GM21360 (cell line): ENCODE data around the gene IGFBP1.
"Not testable (repeated sequence)": the region's sequence is repeated elsewhere in the genome, so short reads cannot be mapped to it uniquely, and the experiment has no call there.

ENCODE experiments used
- ATAC-seq: cut with Tn5 transposase; IDR thresholded peaks from one replicate; pipeline ENCODE4 v1.9.1; 2021; ENCODE audit warnings: mild to moderate bottlenecking, moderate library complexity; ENCODE audit not compliant: unreplicated experiment

IGFBP1 gene

DNA sequence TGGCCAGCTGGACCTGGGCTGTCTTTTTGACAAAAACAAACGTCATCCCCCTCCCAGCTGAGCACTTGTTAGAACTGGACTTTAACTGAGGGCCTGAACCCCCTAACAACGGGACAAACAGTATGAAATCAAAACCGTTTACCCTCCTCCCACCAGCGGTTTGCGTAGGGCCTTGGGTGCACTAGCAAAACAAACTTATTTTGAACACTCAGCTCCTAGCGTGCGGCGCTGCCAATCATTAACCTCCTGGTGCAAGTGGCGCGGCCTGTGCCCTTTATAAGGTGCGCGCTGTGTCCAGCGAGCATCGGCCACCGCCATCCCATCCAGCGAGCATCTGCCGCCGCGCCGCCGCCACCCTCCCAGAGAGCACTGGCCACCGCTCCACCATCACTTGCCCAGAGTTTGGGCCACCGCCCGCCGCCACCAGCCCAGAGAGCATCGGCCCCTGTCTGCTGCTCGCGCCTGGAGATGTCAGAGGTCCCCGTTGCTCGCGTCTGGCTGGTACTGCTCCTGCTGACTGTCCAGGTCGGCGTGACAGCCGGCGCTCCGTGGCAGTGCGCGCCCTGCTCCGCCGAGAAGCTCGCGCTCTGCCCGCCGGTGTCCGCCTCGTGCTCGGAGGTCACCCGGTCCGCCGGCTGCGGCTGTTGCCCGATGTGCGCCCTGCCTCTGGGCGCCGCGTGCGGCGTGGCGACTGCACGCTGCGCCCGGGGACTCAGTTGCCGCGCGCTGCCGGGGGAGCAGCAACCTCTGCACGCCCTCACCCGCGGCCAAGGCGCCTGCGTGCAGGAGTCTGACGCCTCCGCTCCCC lies at the start of gene IGFBP1:
TSS of gene IGFBP1 (plus strand) at position 304 of the 808 bp plus-strand sequence. CDS start at position 469, 165 bp downstream.
- no peak for ATAC-seq

DNA sequence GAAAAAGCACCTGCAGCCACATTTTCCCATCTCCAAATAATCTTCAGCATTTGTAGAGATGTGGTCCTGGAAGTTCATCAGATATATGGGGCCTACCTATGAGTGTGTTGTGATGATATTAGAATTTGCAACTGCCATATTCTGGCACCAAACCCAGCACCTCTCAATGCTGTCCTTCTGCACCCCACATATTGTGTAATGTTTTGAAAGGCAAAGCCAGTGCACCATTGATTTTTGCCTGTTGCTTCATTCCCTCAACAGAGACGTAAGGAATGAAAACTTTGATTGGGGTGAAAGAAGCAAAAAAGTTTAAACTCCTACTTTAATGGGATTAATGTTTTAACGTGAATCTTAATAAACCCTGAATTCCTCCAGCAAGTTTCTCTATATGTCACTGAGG lies 49.4 kb upstream of the IGFBP1 start:
- ATAC-seq, result not testable (repeated sequence)

DNA sequence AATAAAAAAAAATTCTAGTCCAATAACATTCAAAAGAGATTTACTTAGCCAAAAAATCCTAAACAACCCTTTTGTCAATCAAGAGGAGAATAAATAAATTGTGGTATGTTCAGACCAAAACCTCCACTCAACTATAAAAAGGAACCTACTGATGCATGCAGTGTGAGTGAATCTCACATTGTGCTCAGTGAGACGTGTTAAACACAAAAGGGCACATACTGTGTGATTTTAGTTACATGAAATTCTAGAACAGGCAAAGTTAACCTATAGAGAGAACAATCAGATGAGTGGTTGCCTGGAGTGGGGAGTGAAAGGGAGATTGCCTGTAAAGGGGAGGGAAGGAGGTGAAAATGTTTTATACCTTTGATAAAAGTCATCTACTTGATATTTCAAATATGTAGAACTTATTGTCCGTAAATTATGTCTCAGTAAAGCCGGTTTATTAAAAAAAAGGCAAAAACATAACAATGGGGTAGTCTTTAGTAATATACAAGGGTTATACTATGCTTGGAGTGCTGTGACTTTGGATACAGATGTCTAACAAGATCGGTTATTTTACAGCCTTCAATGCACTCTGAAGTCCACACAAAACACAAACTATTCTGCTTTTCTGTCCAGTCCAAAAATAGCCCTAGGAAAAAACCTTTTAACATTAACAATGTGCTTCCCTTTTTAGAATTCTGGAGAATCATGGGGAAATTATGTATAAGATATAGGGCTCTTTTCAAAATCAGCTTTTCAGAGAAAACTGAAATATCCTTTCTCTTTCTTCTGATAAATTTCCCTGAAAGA lies 46.2 kb upstream of the IGFBP1 start:
- ATAC-seq, result peak; percentile 75

DNA sequence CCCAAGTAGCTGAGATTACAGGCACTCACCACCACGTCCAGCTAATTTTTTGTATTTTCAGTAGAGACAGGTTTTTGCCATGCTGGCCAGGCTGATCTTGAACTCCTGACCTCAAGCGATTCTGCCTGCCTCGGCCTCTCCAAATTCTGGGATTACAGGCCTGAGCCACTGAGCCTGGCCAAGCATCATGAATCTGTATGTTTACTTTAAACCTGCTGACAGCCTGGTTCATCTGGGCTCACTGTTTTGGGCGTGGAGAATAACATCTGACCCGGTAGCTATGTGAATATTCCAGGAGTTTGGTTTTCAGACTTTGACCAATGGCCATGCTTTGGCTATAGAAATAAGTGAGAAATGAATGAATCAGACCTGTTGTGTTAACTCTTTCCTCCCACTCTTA lies 41.8 kb upstream of the IGFBP1 start:
- not testable (repeated sequence) for ATAC-seq

DNA sequence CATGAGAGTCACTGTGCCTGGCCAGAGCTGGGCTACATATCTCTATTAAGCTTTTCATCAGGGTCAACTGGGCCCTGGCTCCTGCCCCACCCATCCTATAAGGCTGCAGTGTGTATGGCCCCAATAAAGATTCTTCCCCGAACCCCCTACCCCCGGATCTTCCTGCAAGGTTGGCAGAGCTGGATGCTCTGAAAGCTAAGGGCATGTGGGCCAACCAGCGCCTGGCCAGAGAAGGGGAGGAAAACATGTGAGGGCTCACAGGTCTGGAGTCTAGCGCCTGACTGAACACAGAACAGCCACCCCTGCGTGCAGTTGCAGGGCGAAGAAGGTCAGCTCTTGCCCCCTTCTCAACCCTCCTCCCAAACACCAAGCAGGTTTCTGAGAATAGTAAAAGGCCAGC lies 39.6 kb upstream of the IGFBP1 start:
- not testable (repeated sequence) for ATAC-seq

DNA sequence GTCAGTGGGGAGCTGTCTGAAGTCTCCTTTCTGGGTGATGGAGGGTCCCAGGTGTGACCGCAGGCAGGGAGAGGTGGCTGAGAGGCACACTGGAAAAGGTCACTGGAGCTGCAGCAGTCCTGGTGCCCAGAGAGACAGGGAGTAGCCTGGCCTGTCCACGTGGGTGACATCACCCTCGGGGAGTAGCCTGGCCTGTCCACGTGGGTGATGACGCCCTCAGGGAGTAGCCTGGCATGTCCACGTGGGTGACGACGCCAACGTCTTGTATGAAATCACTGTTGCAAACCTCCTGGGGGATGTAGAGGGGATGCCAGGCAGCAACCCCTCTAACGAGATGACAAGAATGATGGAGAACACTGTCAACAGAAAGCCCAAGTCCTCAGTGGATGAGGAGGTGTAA lies 35.3 kb upstream of the IGFBP1 start:
- not testable (repeated sequence) for ATAC-seq

DNA sequence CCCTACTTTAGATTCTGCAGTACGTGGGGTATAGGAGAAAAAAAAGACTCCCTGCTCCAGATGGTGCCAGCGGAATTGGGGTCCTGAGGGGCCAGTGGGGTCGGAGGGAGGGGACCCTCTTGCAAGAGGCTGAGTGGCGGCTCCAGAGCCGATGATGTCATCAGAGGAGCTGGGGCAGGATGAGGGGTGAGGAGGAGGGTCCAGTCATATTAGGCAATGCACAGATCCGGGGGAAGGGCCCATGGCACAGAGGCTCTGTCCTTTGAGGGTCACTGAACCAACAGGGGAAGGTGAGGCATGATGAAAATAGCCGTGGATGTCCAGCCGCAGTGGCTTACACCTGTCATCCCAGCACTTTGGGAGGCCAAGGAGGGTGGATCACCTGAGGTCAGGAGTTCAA lies 34.8 kb upstream of the IGFBP1 start:
- not testable (repeated sequence) for ATAC-seq

DNA sequence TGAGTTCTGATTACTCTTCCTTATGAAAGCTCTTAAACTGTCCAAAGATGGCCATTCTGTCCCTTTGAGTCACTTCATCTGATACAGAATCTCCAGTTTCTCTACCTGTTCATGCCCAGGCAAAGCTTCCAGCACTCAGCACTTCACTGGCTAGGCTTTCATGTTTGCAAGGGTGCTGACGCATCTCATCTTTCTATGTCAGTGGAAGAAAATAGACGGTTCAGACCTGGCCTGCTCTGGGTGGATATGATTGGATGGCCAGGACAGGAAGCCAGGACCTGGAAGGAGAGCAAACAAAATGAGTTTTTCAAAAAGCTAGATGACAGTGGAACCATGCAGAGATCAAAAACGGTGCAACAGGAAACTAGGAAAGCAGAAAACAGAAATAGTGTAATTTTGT lies 32.6 kb upstream of the IGFBP1 start:
- not testable (repeated sequence) for ATAC-seq

DNA sequence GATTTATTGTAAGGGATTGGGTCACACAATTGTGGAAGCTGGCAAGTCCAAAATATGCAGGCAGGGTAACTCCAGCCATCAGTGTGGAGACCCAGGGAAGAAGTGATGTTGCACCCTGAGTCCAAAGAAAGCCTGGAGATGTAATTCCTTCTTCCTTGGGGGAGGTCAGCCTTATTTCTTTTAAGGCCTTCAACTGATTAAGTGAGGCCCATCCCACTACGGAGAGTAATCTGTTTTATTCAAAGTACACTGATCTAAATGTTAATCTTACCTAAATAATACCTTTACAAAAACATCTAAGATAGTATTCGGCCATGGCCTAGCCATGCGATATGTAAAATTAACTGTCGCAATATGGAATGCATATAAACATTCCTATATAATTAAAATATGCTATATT lies 31.4 kb upstream of the IGFBP1 start:
- ATAC-seq, result not testable (repeated sequence)

DNA sequence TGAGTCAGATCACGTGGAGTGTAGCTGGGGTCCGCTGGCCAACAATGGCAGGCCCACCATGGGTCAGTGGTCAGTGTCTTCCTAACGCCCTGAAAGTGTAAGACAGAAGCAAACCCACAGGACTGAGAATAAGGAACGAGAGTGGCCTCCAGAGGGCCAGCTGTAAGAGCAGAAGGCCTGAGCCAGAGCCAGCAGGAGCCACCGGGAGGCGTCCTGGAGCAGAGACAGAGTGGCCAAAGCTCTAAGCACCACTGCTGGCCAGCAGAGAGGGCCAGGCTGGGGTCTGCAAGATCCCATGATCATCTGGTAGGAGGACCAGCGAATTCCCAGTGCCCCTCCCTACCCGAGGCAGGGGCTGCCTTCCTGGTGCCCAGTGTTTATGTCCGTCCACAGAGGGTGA lies 24.6 kb upstream of the IGFBP1 start:
- ATAC-seq, result no peak

DNA sequence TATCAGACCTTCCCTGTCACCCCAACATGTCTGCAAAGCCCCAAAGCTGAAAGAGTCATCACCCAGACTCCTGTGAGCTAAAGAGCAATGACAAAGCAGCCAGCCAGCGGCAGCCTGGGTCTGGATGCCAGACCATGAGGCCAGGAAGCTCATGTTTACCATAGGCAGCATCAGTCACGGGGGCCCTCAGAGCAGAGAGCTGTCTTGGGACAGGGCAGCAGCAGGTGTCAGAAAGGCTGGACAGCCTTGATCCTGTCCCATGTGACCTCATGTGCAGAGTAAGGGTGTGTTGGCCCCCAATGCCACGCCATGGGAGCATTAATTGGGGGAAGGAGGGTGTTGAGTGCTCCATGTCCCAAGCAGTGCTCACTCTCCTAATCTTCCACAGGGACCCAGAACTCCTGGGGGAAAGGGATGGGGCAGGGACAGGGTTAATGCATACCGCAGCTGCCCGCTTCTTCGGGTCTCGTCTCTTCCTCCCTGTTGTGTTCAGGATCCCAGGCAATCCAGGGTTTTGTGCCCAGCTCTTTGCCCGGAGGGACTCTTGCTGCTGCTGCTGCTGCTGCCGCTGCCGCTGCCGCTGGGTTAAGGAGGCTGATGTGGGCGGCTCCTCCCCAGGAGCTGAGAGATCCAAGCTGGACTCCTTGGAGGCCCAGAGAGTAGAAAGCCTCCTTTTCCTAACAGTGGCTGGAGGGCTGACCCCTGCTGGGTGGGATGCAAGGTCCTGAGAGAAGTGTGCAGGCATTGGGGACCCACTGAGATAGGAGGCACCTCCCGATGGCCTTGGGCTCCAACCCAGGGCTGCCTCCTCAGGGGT lies 22.5 kb upstream of the IGFBP1 start:
- ATAC-seq, result no peak

DNA sequence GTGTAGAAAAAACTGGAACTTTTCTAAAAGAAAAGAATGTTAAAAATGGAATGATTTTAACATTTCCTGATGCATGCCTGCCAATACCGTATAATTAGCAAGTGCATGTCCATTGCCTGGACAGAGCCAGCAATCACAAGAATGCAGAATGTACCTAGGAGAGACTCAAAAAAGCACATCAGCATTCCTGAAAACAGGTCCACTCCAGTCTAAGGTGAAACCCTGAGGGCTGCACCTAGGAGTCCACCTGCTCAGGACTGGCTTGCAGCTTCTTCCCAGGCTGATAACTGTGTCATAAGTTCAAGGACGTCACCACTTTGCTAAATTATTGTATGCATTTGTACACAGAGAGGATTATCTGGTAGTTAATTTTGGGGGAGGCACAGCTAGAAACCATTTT lies 20.8 kb upstream of the IGFBP1 start:
- ATAC-seq, result no peak

DNA sequence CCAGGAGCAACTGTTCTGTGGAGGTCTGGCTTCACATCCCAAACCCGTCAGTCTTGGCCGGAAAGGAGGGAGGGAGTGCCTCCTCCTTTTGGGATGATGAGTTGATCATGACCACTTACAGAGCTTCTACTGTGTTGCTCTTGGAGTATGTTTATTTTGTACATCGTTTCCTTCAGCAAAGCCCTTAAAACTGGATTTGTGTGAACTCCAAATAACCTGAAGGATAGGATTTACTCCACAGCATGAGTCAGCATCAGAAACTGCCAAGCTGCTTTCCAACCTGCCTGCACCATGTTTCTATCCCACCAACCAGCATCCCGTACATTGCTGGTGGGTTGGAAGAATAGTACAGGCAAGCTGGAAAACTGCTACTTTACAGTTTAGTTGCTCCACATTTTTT lies 18.9 kb upstream of the IGFBP1 start:
- ATAC-seq, result no peak

DNA sequence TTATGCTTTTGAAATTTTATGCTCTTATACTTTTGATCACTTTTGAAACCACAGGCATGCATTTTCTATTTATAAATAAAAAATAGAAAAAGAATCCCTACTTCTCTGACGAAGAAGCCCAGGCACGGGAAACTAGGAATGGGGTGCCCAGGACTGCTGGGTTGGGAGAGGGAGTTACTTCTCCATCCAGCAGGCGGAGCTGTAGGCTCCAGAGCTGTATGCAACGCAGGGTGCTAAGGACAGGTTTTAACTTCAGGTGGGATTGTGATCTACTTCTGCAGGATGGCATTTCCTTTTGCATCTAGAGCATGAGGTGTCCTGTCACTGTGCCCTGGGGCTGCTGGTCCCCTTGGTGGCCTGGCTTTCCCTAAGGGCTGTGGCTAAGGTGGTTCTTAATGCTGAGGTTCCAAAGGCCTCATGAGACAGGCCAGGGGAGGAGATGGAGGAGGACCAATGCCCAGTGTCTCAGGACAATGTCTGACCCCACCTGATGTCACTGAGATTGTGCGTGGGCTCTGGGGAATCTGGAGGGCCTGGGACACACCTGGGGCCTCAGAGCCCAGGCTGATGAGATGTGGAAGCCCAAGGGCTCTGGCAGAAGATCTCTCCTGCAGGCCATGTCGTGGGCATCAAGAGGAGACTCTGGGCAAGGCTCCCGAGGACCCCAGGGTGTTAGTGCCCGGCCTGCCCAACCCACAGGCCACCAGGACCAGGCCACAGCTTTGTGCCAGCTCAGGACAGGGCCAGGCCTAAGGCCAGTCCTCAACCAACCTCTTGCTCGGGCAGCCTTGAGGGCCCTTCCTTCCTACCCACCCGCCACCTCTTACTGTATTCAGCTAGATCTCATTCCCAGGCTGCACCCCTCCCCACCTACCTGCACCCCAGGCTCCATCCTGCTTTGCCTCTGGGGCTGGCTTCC lies 15.9 kb upstream of the IGFBP1 start:
- no peak for ATAC-seq

DNA sequence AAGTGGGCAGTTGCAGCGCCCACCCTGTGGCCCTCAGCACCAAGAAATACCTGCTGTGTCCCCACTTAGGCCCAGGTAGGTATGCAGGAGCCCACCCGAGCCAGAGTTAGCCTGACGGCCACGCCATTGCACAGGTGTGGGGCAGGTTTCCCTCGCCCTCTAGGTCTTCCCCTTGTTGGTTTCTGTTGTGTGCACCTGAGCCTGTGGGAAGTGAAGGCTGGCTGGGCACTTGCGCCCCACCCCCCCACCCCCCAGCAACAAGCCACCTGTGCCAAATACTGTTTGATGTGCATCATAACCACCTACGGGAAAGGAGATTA lies 15.3 kb upstream of the IGFBP1 start, which contains the start of gene CCDC201:
TSS of gene CCDC201 (minus strand) at position 48 of the 320 bp plus-strand sequence. CDS start 75 bp downstream, outside the sequence.
- ATAC-seq, result no peak

DNA sequence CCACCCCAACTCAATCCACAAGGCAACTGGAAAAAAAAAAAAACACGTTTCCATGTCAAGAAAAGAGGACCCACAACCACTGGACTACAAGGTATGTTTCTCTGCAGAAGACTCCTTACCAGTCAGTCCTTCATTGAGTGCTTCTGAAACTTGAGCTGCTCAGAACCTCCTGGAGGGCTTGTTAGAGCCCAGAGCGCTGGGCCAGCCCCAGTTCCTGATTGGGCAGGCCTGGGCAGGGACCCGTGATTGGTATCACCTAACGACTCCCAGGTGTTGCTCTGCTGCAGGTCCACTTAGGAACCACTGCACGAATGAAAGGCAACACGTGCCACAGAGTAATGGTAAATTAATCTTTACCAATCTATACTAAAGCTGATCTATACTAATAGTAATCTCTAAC lies 14.9 kb upstream of the IGFBP1 start:
- no peak for ATAC-seq

DNA sequence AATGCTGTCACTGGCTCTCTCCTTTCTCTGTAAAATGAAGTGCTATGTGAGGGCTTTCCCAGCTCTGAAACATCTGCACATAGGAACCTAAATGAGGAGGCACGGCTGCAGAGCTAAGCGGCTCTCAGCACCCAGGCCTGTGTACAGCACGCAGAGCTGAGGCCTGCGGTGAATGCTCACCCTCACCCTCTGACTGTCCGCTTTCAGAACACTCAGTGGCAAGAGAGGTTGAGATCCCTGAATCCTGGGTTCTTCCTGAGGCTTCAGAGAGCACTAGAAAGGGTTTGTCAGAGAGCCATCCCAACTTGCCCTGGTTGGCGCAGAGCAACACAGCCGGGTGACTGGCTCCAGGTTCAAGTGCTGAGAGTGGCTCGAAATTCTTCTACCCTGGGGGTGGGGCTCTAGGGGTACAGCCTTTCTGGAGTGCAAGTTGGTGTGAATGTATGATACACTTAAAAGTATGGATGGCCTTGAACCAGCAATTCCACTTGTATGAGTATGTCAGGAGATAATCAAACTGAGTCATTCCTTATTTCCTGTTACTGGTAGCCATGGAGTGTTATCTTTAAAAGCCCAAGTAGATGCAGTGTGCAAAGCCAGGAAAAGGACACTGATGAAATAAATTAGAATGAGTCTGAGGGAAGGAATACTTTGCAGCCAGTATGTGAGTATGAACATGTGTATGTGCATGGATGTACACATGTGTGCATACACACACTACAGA lies 13.7 kb upstream of the IGFBP1 start:
- no peak for ATAC-seq

DNA sequence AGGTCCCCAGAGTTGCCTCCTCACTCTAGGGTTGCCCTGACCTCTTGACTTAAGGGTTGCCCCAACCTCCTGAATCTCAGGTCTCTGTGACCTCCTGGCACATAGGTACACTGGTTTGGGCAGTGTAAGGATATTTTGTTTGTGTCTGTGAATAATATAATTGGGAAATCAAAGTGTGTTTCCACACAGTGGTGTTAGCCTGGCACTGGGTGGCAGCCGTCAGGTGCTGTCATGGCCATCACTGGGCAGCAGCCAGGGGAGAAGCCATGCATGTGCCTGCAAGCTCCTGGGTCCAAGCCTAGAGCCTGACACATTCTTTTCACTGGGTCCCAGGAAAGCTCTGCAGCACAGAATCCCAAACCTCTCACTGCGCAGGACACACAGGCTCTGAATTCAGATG lies 11.8 kb upstream of the IGFBP1 start:
- ATAC-seq, result no peak

DNA sequence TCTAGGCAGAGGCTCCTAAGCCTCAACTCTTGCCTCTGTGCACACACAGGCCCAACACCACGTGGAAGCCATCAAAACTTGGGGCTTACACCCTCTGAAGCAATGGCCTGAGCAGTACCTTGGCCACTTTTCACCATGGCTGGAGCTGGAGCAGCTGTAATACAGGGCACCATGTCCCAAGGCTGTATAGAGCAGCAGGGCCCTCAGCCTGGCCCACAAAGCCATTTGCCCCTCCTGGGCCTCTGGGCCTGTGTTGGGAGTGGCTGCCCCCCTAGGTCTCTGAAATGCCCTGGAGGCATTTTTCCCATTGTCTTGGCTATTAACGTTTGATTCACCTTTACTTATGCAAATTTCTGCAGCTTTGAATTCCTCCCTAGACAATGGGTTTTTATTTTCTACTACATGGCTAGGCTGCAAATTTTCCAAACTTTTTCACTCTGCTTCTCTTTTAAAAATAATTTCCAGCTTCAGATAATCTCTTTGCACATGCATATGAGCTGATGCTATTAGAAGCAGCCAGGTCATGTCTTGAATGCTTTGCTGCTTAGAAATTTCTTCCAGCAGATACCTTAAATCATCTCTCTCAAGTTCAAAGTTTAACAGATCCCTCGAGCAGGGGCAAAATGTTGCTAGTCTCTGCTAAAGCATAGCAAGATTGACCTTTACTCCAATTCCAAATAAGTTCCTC lies 9.7 kb upstream of the IGFBP1 start:
- ATAC-seq, result no peak
